Neural cell (in vitro differentiated cells): ENCODE results near the gene RHCG. TPM values are rescaled to one million over a fixed set of nuclear protein-coding genes. Genes with fewer than 3 reads are reported as not detected.

Experiments used
- H2AFZ ChIP-seq: fragments of 200-600, 300-800 bp; sonication (generic), shearing (Covaris generic); 2 replicates; pipeline ENCODE4 v1.6.0; 2014; ENCODE audit warnings: low read depth, mild to moderate bottlenecking, antibody characterized with exemption, low read length, moderate library complexity
- H3F3A ChIP-seq: fragments of 200-600 bp; shearing (Covaris generic); 2 replicates; pipeline ENCODE4 v1.6.1; 2016; ENCODE audit warnings: mild to moderate bottlenecking, moderate library complexity, mixed read lengths, antibody characterized with exemption, low read length; ENCODE audit not compliant: insufficient read depth, poor library complexity, severe bottlenecking
- H3K27ac ChIP-seq: fragments of 200-600, 300-800 bp; sonication (generic), shearing (Covaris generic); 2 replicates; pipeline ENCODE4 v1.5.1; 2014; ENCODE audit warnings: mild to moderate bottlenecking, low read length, moderate library complexity
- H3K27me3 ChIP-seq: fragments of 300-800, 200-600 bp; sonication (generic), shearing (Covaris generic); 2 replicates; pipeline ENCODE4 v1.6.0; 2014; ENCODE audit warnings: mild to moderate bottlenecking, low read depth, low read length, moderate library complexity; ENCODE audit not compliant: insufficient read depth
- H3K36me3 ChIP-seq: fragments of 300-800, 200-600 bp; sonication (generic), shearing (Covaris generic); 2 replicates; pipeline ENCODE4 v1.5.1; 2014; ENCODE audit warnings: mild to moderate bottlenecking, antibody characterized with exemption, low read length, moderate library complexity; ENCODE audit not compliant: insufficient read depth
- H3K4me2 ChIP-seq: fragments of 300-800, 200-600 bp; sonication (generic), shearing (Covaris generic); 2 replicates; pipeline ENCODE4 v1.6.0; 2014; ENCODE audit warnings: mild to moderate bottlenecking, low read length
- H3K4me3 ChIP-seq: fragments of 300-800, 200-600 bp; sonication (generic), shearing (Covaris generic); 2 replicates; pipeline ENCODE4 v1.5.1; 2014; ENCODE audit warnings: mild to moderate bottlenecking, low read length, moderate library complexity
- H3K79me2 ChIP-seq: fragments of 200-600 bp; shearing (Covaris generic); replicated peaks from 2 replicates; pipeline ENCODE4 v1.6.0; 2014; ENCODE audit warnings: mild to moderate bottlenecking, low read length, moderate library complexity; ENCODE audit not compliant: insufficient read depth
- H3K9ac ChIP-seq: fragments of 300-800, 200-600 bp; sonication (generic), shearing (Covaris generic); 2 replicates; pipeline ENCODE4 v1.6.1; 2016; ENCODE audit warnings: mild to moderate bottlenecking, low read length, mixed read lengths
- H3K9me2 ChIP-seq: fragments of 200-600 bp; shearing (Covaris generic); 2 replicates; pipeline ENCODE4 v1.6.1; 2016; ENCODE audit warnings: mild to moderate bottlenecking, low read length, mixed read lengths; ENCODE audit not compliant: insufficient read depth
- H3K9me3 ChIP-seq: fragments of 200-600, 300-800 bp; sonication (generic), shearing (Covaris generic); 2 replicates; pipeline ENCODE4 v1.6.1; 2016; ENCODE audit warnings: mild to moderate bottlenecking, mixed run types, low read length, moderate library complexity, mixed read lengths
- H4K20me1 ChIP-seq: fragments of 200-600 bp; shearing (Covaris generic); 2 replicates; pipeline ENCODE4 v1.6.1; 2016; ENCODE audit warnings: mild to moderate bottlenecking, mixed run types; ENCODE audit not compliant: insufficient read depth
- CTCF ChIP-seq: fragments of 450-650 bp; IDR thresholded peaks from 2 replicates; pipeline ENCODE4 v1.5.1; 2014; ENCODE audit warnings: antibody characterized with exemption, mild to moderate bottlenecking, moderate library complexity; ENCODE audit not compliant: poor library complexity, severe bottlenecking
- EP300 ChIP-seq: fragments of 450-650 bp; conservative IDR thresholded peaks from 2 replicates; pipeline ENCODE4 v1.6.1; 2014; ENCODE audit warnings: antibody characterized with exemption, mild to moderate bottlenecking, moderate library complexity; ENCODE audit not compliant: poor library complexity, severe bottlenecking
- EZH2 ChIP-seq: fragments of 200-600, 300-800 bp; shearing (Covaris generic), sonication (generic); IDR thresholded peaks from 2 replicates; pipeline ENCODE4 v1.6.1; 2014; ENCODE audit warnings: antibody characterized with exemption, low read length, borderline replicate concordance, mild to moderate bottlenecking; ENCODE audit not compliant: insufficient read depth, poor library complexity, severe bottlenecking
- MXI1 ChIP-seq: fragments of 450-650 bp; conservative IDR thresholded peaks from 2 replicates; pipeline ENCODE4 v1.6.1; 2014; ENCODE audit warnings: antibody characterized with exemption, mild to moderate bottlenecking; ENCODE audit not compliant: poor library complexity, severe bottlenecking
- POLR2AphosphoS5 ChIP-seq: IDR thresholded peaks from 2 replicates; pipeline ENCODE4 v1.6.1; 2012
- RAD21 ChIP-seq: fragments of 450-650 bp; conservative IDR thresholded peaks from 2 replicates; pipeline ENCODE4 v1.6.1; 2014; ENCODE audit warnings: antibody characterized with exemption, mild to moderate bottlenecking, moderate library complexity
- REST ChIP-seq: IDR thresholded peaks from 2 replicates; pipeline ENCODE4 v1.6.1; 2012; ENCODE audit warnings: borderline replicate concordance
- SMC3 ChIP-seq: fragments of 450-650 bp; conservative IDR thresholded peaks from 2 replicates; pipeline ENCODE4 v1.6.1; 2014; ENCODE audit warnings: antibody characterized with exemption, mild to moderate bottlenecking, moderate library complexity; ENCODE audit not compliant: poor library complexity
- TAF1 ChIP-seq: IDR thresholded peaks from 2 replicates; pipeline ENCODE4 v1.6.1; 2012; ENCODE audit warnings: low read depth
- polyA plus RNA-seq: library from polyadenylated mRNA; depleted of rRNA; stranded (reverse); fragments of >200 nt; gene quantifications from 2 replicates; pipeline ENCODE4 v1.2.3, GENCODE V29; 2014

RHCG gene
- polyA plus RNA-seq, 1 donor from 2014 or later, result 0.32 TPM

DNA sequence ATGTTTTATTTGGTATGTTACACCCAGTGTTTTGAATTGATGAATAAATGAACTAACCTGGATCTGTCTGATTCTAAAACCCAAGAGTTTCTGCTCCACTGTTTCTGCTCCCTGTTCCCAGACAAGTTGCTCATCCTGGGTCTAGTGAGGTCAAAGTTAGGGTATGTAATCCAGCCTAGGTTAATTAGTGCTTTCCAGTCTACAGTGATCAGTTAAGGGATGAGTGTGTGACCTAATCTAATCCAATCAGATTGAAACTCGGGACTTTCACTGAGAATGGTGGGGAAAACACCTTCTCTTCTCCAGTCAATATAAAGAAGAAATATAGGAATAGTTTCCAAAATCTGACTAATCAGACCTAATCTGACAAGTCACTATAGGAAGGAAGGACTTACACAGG lies 27.8 kb upstream of the RHCG start:
- Histone ChIP-seq H3F3A (no peaks in the 10 kb centered on the region), H3K79me2 (no peaks in the 10 kb centered on the region), H3K36me3 (no peaks in the 10 kb centered on the region), H2AFZ (no peak overlapping the region), H3K9me3 (no peaks in the 10 kb centered on the region), H3K27me3 (no peaks in the 10 kb centered on the region), H3K4me2 (no peak overlapping the region), H4K20me1 (no peaks in the 10 kb centered on the region), H3K9me2 (no peaks in the 10 kb centered on the region), H3K27ac (no peak overlapping the region), H3K9ac (no peak overlapping the region), H3K4me3 (no peak overlapping the region)
- TF ChIP-seq SMC3 (no peak), REST (no peak), RAD21 (no peak), CTCF (no peak), EZH2 (no peak), TAF1 (no peak), MXI1 (no peak), EP300 (no peak), POLR2AphosphoS5 (no peak)

GRCh38 chr15:89523101-89523500 lies 26.7 kb upstream of the RHCG start:
- Histone ChIP-seq H3F3A (no peaks in the 10 kb centered on the region), H2AFZ (no peak overlapping the region), H3K4me3 (no peak overlapping the region), H3K9me2 (no peaks in the 10 kb centered on the region), H3K9me3 (no peaks in the 10 kb centered on the region), H3K27me3 (no peaks in the 10 kb centered on the region), H3K9ac (no peak overlapping the region), H4K20me1 (no peaks in the 10 kb centered on the region), H3K4me2 (no peak overlapping the region), H3K79me2 (no peaks in the 10 kb centered on the region), H3K36me3 (no peaks in the 10 kb centered on the region), H3K27ac (no peak overlapping the region)
- no peak for TF ChIP-seq REST
- no peak for TF ChIP-seq RAD21
- no peak for TF ChIP-seq TAF1
